GM19043 (cell line): ENCODE results near the gene ASIC5.
"Not testable (repeated sequence)": the region's sequence is repeated elsewhere in the genome, so short reads cannot be mapped to it uniquely, and the experiment has no call there.

Source experiments
- ATAC-seq: cut with Tn5 transposase; IDR thresholded peaks from one replicate; pipeline ENCODE4 v1.9.1; 2021; ENCODE audit warnings: low read depth; ENCODE audit not compliant: unreplicated experiment

ASIC5 gene

DNA sequence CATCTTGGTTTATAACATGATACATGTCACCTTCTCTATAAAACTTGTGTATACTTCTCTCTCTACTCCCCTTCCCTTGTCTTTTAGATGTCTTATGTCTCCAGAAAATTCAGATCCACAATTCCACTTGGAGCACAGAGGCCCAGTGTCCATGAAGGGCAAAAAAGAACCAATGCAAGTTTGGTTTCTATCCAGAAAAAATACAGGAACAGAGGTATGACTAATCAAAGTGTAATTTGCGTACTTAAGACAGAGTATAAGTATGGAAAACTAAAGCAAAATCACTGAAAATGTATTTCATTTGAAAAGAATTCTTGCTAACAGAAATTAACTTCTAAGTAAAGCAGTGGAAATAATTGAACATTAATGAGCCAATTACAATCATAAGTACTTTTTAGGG is 61.1 kb downstream of the ASIC5 start:
- ATAC-seq: no peak

DNA sequence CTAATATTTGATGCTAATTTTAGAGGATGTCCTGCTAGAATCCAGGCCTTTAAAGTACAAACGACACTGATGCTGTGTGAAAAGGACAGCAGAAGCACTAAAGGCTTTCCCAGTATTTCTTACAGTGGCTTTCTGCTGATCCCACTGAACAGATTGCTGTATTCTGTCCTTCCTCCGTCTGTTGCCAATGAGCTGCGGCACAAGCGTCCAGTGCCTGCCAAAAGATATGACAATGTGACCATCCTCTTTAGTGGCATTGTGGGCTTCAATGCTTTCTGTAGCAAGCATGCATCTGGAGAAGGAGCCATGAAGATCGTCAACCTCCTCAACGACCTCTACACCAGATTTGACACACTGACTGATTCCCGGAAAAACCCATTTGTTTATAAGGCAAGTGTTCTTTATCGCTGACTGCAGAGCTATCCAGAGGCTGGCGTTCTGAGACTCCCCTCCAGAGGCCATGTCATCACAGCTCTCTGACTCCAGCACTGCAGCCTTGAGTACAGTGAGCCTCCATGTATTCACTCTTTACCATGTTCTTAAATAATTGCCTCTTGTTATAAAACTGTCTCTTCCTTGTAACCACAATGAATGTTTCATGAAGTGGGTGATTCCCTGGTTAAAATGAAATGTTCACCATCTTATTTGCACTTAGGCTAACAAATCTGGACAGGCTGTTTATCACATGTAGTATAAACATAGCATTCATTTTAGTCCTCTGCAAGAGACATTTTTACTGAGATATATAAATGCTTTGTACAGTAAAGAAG is 63.7 kb downstream of the ASIC5 start:
- no peak for ATAC-seq

DNA sequence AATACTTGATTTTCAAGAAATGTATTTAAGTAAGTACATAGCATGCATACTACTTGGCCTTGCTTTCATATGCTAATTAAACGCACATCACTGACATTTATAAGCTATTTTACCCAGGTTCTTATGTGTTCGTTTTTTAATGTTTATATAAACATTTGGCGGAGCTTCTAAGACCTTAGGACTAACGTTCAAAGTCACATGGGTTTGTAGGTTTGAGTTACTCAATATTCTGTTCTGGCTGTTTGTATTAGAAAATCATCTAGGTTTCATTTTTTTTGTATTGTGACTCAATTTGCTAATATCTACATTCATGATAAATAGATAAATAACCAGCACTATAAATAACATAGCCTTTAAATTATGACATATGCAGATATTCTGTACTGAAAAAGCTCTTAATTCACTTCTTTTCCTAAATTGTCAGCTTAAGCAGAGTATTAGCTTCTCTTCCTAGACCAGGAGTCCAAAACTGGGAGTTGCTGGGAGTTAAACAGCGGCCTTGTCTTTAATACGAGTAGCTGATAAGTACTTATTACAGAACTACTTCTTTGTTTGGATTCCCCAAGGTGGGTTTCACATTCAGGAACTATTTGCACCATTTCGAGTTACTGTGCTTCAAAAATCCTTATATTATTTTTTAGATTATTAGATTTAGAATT is 65.3 kb downstream of the ASIC5 start:
- no peak for ATAC-seq

DNA sequence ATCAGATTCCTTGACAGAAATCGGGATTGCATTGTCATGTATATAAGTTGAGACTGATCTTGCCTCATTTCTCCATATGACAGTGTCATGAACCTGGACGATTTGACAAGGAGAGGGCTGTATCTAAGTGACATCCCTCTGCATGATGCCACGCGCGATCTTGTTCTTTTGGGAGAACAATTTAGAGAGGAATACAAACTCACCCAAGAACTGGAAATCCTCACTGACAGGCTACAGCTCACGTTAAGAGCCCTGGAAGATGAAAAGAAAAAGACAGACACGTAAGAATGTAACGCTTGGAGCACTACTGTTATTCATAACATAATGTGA is 66.3 kb downstream of the ASIC5 start:
- ATAC-seq: no peak

DNA sequence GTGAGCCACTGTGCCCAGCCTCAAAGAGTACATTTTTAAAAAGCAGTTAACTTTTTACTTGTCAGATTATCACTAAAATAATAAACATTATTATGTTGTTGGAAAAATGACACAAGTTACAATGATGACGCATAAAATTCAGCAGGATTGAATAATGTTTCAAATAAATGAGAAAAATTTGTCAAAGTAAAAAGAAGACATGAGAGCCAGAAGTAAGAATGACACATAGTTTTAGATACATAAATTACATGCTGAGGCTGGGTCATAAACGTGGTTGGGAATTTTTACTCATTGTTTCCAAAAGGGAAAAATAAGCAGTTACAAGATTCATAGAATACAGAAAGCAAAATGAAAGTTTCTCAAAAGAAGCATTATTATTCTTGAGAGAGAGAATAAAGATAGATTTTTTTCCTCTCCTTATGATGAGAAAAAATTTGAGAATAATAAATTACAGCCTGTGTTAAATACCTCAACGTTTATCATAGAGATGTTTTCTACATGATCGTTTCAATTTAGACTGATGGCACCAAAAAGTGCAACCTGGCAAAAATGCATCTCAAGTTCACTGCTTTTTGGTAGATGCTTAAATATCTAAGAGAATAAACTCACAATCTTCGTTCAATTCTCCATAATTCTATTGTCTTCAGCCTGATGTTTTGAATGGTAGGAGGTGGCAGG is 66.8 kb downstream of the ASIC5 start:
- ATAC-seq: no peak

- ATAC-seq: not testable (repeated sequence)
Measured at GRCh38 chr4:155797581-155797980, 68.5 kb downstream of the ASIC5 start.

DNA sequence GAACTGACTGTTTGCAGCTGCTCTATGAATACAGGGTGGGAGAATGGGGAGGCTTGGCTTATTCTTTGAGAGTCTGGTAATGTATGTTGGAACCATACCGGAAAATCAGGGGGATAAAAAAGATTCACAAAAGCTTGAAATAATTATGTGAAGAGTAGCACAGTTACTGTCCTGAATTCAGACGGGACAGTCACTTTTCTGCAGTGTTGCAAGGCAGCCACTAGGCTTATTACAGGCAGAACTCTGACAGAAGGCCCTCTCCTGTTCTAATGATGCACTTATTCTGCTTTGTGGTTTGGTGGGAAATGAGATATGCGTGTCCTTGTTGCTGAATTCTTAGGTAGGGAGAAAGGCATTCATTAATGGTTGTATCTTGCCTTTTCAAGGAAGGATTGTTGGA is 70.1 kb downstream of the ASIC5 start:
- peak; percentile 85 for ATAC-seq

DNA sequence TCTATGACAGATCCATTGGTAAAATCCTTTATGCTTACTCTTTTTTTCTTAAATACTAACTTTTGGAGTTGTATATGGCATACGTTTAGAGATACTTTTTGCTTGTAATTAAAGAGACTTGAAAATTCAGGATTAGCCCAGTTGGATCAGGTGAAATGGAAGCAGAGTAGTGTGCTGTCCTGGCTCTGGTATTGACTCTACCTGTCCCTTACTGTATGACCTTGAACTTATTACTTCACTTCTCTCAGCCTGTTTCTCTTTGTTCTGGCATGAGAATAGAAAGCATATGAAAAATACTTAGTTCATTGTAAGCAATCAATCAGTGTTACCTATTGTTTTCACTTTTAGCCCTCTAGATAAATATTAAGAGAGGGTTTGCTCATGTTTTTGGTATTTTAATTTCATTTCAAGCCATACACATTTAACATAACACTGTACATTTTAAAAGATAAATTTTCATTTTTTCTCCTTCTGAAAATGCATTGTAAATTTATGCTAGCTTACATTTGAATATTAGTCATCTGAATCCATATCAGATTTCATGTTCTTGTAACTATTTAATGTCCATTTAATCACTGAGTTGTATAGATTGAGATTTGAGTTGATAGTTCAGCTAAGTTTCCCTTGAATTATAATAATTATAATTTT is 71.4 kb downstream of the ASIC5 start:
- ATAC-seq: no peak

GRCh38 chr4:155789982-155790381 is 76.1 kb downstream of the ASIC5 start:
- ATAC-seq: no peak

GRCh38 chr4:155789391-155789790 is 76.7 kb downstream of the ASIC5 start:
- no peak for ATAC-seq

DNA sequence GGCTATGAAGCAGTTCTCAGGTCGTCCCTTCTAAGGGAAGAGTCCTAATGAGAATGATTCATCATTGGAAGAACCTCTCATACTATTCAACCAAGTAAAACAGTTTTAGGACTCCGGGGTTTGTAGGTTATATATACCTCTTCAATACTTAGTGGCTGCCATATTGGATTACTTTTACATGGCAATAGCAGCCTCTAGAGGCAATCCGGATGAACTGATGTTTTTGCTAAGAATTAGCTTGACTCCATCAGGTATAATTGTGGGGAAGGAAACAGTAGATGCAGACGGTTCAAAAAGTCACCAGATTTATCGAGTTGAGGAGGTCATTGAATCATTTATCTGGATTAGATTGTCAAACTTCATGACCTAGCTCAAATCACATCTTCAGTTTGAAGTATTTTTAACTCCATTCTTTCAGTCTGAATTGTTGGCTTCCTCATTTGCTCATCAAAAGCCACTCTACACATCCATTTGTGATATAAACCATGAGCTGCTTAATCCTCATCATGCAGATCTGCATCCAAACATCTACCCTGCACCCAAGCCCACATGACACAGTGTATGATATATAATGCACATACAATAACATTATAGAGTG is 78.9 kb downstream of the ASIC5 start:
- ATAC-seq: peak; percentile 97

- ATAC-seq: no peak
Measured at GRCh38 chr4:155785828-155786227, 80.2 kb downstream of the ASIC5 start.

DNA sequence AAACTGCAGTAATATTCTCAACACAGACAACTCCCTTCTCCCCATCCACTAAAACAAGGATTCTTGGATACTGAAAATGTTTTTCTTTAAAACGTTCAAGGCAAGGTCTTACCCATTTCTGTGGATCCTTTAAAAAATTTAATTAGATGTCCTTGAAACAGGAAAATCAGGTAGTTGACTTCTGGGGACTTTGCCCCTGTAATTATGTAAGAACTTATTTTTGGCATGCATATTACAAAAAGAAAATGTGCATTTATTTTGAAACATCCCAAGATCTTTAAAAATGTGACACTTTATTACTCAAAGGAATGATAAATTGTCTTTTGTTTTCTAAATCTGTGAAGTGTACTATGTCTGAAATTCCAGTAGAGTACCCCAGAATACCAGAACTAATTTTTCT is 81.4 kb downstream of the ASIC5 start:
- ATAC-seq: no peak

DNA sequence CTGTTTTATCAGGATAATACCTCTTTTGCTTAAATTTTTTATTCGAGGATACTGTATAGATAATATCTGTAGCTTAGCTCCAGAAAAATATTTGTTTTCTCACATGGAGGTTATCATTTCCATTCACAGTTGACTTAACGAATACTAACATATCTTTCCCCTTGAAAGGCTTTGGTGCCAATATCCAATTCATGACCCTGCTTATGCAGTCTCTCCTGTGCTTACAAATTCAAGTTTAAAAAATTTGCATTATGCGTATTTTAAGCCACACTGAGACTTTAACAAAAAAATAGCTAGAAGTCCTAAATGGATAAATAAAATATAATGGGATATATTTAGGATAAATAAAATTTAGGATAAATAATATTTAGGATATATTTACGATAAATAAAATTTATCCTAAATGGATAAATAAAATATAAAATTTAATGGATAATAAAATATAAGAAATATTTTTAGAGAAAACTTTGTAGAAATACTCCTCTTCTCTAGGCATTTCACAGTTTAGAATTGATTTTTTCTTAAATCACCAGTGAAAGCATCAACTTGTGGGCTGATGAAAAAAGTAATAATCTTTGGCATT is 84.7 kb downstream of the ASIC5 start:
- no peak for ATAC-seq

DNA sequence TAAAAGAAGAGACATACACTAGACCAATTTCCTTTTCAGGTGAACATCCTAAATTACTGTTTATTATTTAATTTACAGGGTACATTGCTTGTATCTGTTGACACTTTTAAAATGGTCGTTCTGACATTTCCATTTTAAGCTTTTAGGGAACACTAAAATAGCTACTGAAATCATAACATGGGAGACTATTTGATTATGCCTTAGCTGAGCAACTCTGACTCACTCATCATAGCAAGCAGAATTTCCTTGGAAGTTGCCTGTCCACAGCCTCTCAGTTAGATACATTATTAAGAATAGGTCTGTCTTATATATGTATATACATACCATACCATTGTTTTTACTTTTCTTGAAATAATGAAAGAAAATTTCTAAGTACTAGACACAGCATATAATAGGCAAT is 85.3 kb downstream of the ASIC5 start:
- ATAC-seq: no peak
